OCI-M1 (cell line): ENCODE measurements around the gene AK4.

ENCODE experiments used
- DNase-seq: peaks from one replicate; lab custom pipeline; 2025; lab: John Stamatoyannopoulos, UW

Gene AK4

GRCh38 chr1:65250826-65251225 is 102.8 kb downstream of the AK4 start:
- no peak for DNase-seq

- DNase-seq: peak; percentile 82
Observed at GRCh38 chr1:65253800-65254319, 105.9 kb downstream of the AK4 start.

GRCh38 chr1:65254320-65255034 is 106.5 kb downstream of the AK4 start:
- peak; percentile 90 for DNase-seq

- peak; percentile 74 for DNase-seq
Observed at GRCh38 chr1:65255035-65255655, 107.1 kb downstream of the AK4 start.

- peak; percentile 54 for DNase-seq
Observed at GRCh38 chr1:65255656-65256050, 107.7 kb downstream of the AK4 start.

GRCh38 chr1:65256860-65257708 is 109.1 kb downstream of the AK4 start:
- DNase-seq: peak; percentile 58

GRCh38 chr1:65258106-65258505 is 110.1 kb downstream of the AK4 start:
- DNase-seq: peak; percentile 34

- peak; percentile 22 for DNase-seq
Observed at GRCh38 chr1:65259816-65260215, 111.8 kb downstream of the AK4 start.

- peak; percentile 71 for DNase-seq
Observed at GRCh38 chr1:65260851-65261473, 113.0 kb downstream of the AK4 start.

- DNase-seq: no peak
Observed at GRCh38 chr1:65263286-65263685, 115.3 kb downstream of the AK4 start.

GRCh38 chr1:65264197-65264929 is 116.4 kb downstream of the AK4 start:
- DNase-seq: peak; percentile 91

- DNase-seq: no peak
Observed at GRCh38 chr1:65265296-65265650, 117.3 kb downstream of the AK4 start.

GRCh38 chr1:65265651-65266351 is 117.8 kb downstream of the AK4 start:
- DNase-seq: peak; percentile 80

GRCh38 chr1:65266476-65266875 is 118.5 kb downstream of the AK4 start:
- DNase-seq: no peak

GRCh38 chr1:65267271-65267670 is 119.3 kb downstream of the AK4 start:
- DNase-seq: peak; percentile 74

- peak; percentile 73 for DNase-seq
Observed at GRCh38 chr1:65267683-65268082, 119.7 kb downstream of the AK4 start.

- peak; percentile 44 for DNase-seq
Observed at GRCh38 chr1:65269612-65270011, 121.6 kb downstream of the AK4 start.

- peak; percentile 67 for DNase-seq
Observed at GRCh38 chr1:65276197-65276939, 128.4 kb downstream of the AK4 start.

GRCh38 chr1:65277605-65278347 is 129.8 kb downstream of the AK4 start:
- DNase-seq: peak; percentile 91
